T-helper 2 cell treated with Interferon-gamma antibody and Interleukin-4, amounts not matched to agents 100 ng/mL and 5 ng/mL, for 36 hours (primary cell): ENCODE measurements around the gene ZNF17. TPM values are rescaled to one million over a fixed set of nuclear protein-coding genes. Genes with fewer than 3 reads are reported as not detected.
"Not testable (repeated sequence)": the region's sequence is repeated elsewhere in the genome, so short reads cannot be mapped to it uniquely, and the experiment has no call there.

ENCODE experiments used
- intact Hi-C: fragments of 100-400 bp; cut with micrococcal nuclease; formaldehyde crosslinking; loops from one replicate; pipeline ENCODE4 v1.15.1; 2023
- total RNA-seq: library from RNA; stranded (reverse); gene quantifications from 2 replicates; pipeline ENCODE4 v1.2.3, GENCODE V29; 2022

ZNF17 gene
- 11.3 and 12.1 TPM in 2 replicates for total RNA-seq

- intact Hi-C loops, result loop anchor here (1.0 to 2.0 kb wide), 11 partner anchors 22 to 222 kb away; partner anchors contain the start of genes TRAPPC2B, ZNF211, ZNF264 and ZNF304
Observed at GRCh38 chr19:57410877-57411671, at the start of gene ZNF17. ZNF17 (plus strand) TSS chr19:57411161; CDS start chr19:57413616, 2,455 bp downstream.

GRCh38 chr19:57362419-57362818 lies 48.5 kb upstream of the ZNF17 start:
- intact Hi-C loops, result loop anchor here (2.0 kb wide), 3 partner anchors 42 to 172 kb away; partner anchors contain the start of genes ZNF17, ZNF264 and ZNF543

GRCh38 chr19:57362997-57363687 lies 47.8 kb upstream of the ZNF17 start, which contains the start of the genes TRAPPC2B and ZNF547:
TRAPPC2B (plus strand) TSS chr19:57363551; CDS start chr19:57364834, 1,283 bp downstream.
ZNF547 (plus strand) TSS chr19:57363551; CDS start chr19:57368556, 5,005 bp downstream.
- intact Hi-C loops, result loop anchor here (1.0 to 2.0 kb wide), 11 partner anchors 12 to 456 kb away; partner anchors contain the start of genes ZNF134, ZNF17, ZNF264 and ZNF304

- intact Hi-C loops, result loop anchor here (1.0 to 2.0 kb wide), 11 partner anchors 12 to 456 kb away; partner anchors contain the start of genes ZNF134, ZNF17, ZNF264 and ZNF304
Observed at GRCh38 chr19:57363688-57364181, 47.2 kb upstream of the ZNF17 start.

- intact Hi-C loops, result no loop called here
Observed at GRCh38 chr19:57366776-57367175, 44.2 kb upstream of the ZNF17 start.

- intact Hi-C loops, result no loop called here
Observed at GRCh38 chr19:57374179-57374578, 36.8 kb upstream of the ZNF17 start.

GRCh38 chr19:57374647-57375046 lies 36.3 kb upstream of the ZNF17 start:
- intact Hi-C loops, result not testable (repeated sequence)

- intact Hi-C loops, result no loop called here
Observed at GRCh38 chr19:57376151-57376550, 34.8 kb upstream of the ZNF17 start.

- intact Hi-C loops, result no loop called here
Observed at GRCh38 chr19:57377498-57378146, 33.3 kb upstream of the ZNF17 start.

GRCh38 chr19:57380923-57381322 lies 30.0 kb upstream of the ZNF17 start:
- intact Hi-C loops, result no loop called here

GRCh38 chr19:57382806-57383488 lies 28.0 kb upstream of the ZNF17 start:
- intact Hi-C loops, result no loop called here

GRCh38 chr19:57389194-57389729 lies 21.7 kb upstream of the ZNF17 start:
- intact Hi-C loops, result loop anchor here (1.0 to 5.0 kb wide), 9 partner anchors 22 to 198 kb away; partner anchors contain the start of genes TRAPPC2B, ZNF17, ZNF264 and ZNF304

- intact Hi-C loops, result loop anchor here (1.0 to 5.0 kb wide), 9 partner anchors 21 to 199 kb away; partner anchors contain the start of genes TRAPPC2B, ZNF17, ZNF264 and ZNF304
Observed at GRCh38 chr19:57389730-57390598, 21.0 kb upstream of the ZNF17 start, which contains the start of gene ZNF548. ZNF548 (plus strand) TSS chr19:57389854; CDS start chr19:57390100, 246 bp downstream.

GRCh38 chr19:57395710-57396109 lies 15.3 kb upstream of the ZNF17 start:
- intact Hi-C loops, result no loop called here

- intact Hi-C loops, result no loop called here
Observed at GRCh38 chr19:57398868-57399267, 12.1 kb upstream of the ZNF17 start.

- intact Hi-C loops, result no loop called here
Observed at GRCh38 chr19:57403737-57404563, 7.0 kb upstream of the ZNF17 start.

GRCh38 chr19:57406516-57407123 lies 4.3 kb upstream of the ZNF17 start:
- intact Hi-C loops, result loop anchor here (1.0 kb wide), 1 partner anchor 749 kb away; no protein-coding TSS in a partner anchor
